MCF 10A (cell line): ENCODE results near the gene SLC35F4. TPM values are rescaled to one million over a fixed set of nuclear protein-coding genes. Genes with fewer than 3 reads are reported as not detected.

Experiments used
- BruUV-seq: library from RNA; stranded (reverse); fragments of 400-500 nt; replicated peaks from 2 replicates; lab custom pipeline; 2021; lab: Mats Ljungman, UMichigan
- CTCF ChIA-PET: fragments of 300-600 bp; sonication (Branson Sonifier 250); formaldehyde crosslinking; extraction: SDS; loops from one replicate; lab custom pipeline; 2021; ENCODE audit warnings: antibody characterized with exemption, inconsistent platforms; lab: Yijun Ruan, JAX
- POLR2A ChIA-PET: fragments of 300-600, 350-650 bp; sonication (Branson Sonifier 250); formaldehyde crosslinking; extraction: SDS; loops from one replicate; lab custom pipeline; 2020; ENCODE audit warnings: antibody characterized with exemption, inconsistent platforms; lab: Yijun Ruan, JAX
- DNase-seq: peaks from one replicate; pipeline ENCODE4 v3.0.0-alpha.2; 2018; ENCODE audit not compliant: unreplicated experiment
- H3K27ac Mint-ChIP-seq: one replicate; pipeline ENCODE4 v1.8.0; 2022; ENCODE audit warnings: mild to moderate bottlenecking, low read depth, mixed read lengths; ENCODE audit not compliant: unreplicated experiment
- H3K27me3 Mint-ChIP-seq: one replicate; pipeline ENCODE4 v1.8.0; 2022; ENCODE audit warnings: mixed read lengths; ENCODE audit not compliant: insufficient read depth, unreplicated experiment
- H3K36me3 Mint-ChIP-seq: one replicate; pipeline ENCODE4 v1.8.0; 2022; ENCODE audit warnings: mild to moderate bottlenecking, moderate library complexity, mixed read lengths; ENCODE audit not compliant: insufficient read depth, unreplicated experiment
- H3K4me1 Mint-ChIP-seq: one replicate; pipeline ENCODE4 v1.8.0; 2022; ENCODE audit warnings: mixed read lengths; ENCODE audit not compliant: insufficient read depth, unreplicated experiment
- H3K4me3 Mint-ChIP-seq: one replicate; pipeline ENCODE4 v1.8.0; 2022; ENCODE audit warnings: mild to moderate bottlenecking, moderate library complexity, mixed read lengths; ENCODE audit not compliant: unreplicated experiment
- H3K9me3 Mint-ChIP-seq: one replicate; pipeline ENCODE4 v1.8.0; 2022; ENCODE audit warnings: mixed read lengths; ENCODE audit not compliant: unreplicated experiment
- intact Hi-C: fragments of 100-400 bp; cut with micrococcal nuclease; formaldehyde crosslinking; loops from 2 replicates; pipeline ENCODE4 v1.14.1; 2022
- total RNA-seq: library from RNA; stranded (reverse); gene quantifications from 2 replicates; pipeline ENCODE4 v1.2.3, GENCODE V29; 2022
- TF ChIP-seq, protein P1 (sequence below): fragments of 200-600 bp; IDR thresholded peaks from one replicate; pipeline ENCODE4 v1.8.0; 2022; ENCODE audit warnings: antibody characterized with exemption, mild to moderate bottlenecking; ENCODE audit not compliant: unreplicated experiment

The SLC35F4 gene
- total RNA-seq, 1 experiment from 2014 or later = not detected

DNA sequence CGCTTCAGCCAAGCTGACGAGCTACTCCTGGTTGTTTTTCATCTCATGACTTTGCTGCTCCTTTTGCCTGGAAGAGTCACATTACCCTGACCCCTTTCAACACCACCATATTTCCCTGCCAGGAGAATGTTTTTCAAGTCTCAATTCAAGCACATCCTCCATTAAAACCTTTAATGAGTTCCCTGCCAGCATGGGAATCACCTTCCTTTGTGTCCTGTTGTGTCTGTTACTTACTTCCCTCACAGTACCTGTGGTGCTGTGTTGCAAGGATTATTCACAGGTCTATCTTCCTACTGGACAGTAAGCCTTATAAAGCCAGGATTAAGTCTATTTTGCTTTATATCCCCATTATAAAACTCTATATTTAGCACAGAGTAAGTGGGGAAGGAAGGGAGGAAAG lies 13.6 kb upstream of the SLC35F4 start:
- H3K27me3 Mint-ChIP-seq = peaks cover 17% of the 10 kb centered on the region
- H3K36me3 Mint-ChIP-seq = no peaks in the 10 kb centered on the region
- CTCF ChIA-PET = no interaction called here
- H3K4me1 Mint-ChIP-seq = peaks cover 9% of the 10 kb centered on the region
- no peak overlapping the region for H3K4me3 Mint-ChIP-seq
- POLR2A ChIA-PET = no interaction called here
- TF ChIP-seq, protein P1, sequence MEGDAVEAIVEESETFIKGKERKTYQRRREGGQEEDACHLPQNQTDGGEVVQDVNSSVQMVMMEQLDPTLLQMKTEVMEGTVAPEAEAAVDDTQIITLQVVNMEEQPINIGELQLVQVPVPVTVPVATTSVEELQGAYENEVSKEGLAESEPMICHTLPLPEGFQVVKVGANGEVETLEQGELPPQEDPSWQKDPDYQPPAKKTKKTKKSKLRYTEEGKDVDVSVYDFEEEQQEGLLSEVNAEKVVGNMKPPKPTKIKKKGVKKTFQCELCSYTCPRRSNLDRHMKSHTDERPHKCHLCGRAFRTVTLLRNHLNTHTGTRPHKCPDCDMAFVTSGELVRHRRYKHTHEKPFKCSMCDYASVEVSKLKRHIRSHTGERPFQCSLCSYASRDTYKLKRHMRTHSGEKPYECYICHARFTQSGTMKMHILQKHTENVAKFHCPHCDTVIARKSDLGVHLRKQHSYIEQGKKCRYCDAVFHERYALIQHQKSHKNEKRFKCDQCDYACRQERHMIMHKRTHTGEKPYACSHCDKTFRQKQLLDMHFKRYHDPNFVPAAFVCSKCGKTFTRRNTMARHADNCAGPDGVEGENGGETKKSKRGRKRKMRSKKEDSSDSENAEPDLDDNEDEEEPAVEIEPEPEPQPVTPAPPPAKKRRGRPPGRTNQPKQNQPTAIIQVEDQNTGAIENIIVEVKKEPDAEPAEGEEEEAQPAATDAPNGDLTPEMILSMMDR = no peak
- no peak for DNase-seq
- no TSS peak for BruUV-seq
- intact Hi-C loops = no loop called here
- H3K27ac Mint-ChIP-seq = no peak overlapping the region
- H3K9me3 Mint-ChIP-seq = peaks cover 10% of the 10 kb centered on the region

- no TSS peak for BruUV-seq
- TF ChIP-seq, protein P1 = no peak
- ChIA-PET CTCF (interaction anchor here (0.6 kb wide), 1 partner anchor 35 kb away, joined by 3 read pairs; no protein-coding TSS in a partner anchor), POLR2A (no interaction called here)
- Mint-ChIP-seq H3K27ac (no peak overlapping the region), H3K27me3 (peaks cover 17% of the 10 kb centered on the region), H3K36me3 (no peaks in the 10 kb centered on the region), H3K4me1 (peaks cover 9% of the 10 kb centered on the region), H3K9me3 (peaks cover 10% of the 10 kb centered on the region), H3K4me3 (no peak overlapping the region)
- DNase-seq = no peak
- intact Hi-C loops = no loop called here
Observed at GRCh38 chr14:57875985-57876384, 10.1 kb upstream of the SLC35F4 start.

GRCh38 chr14:57875296-57875695 lies 9.4 kb upstream of the SLC35F4 start:
- BruUV-seq = no TSS peak
- H3K4me3 Mint-ChIP-seq = no peak overlapping the region
- H3K4me1 Mint-ChIP-seq = peaks cover 9% of the 10 kb centered on the region
- intact Hi-C loops = no loop called here
- ChIA-PET CTCF (interaction anchor here (1.0 kb wide), 1 partner anchor 183 kb away, joined by 3 read pairs; no protein-coding TSS in a partner anchor), POLR2A (no interaction called here)
- peaks cover 13% of the 10 kb centered on the region for H3K27me3 Mint-ChIP-seq
- TF ChIP-seq, protein P1 = no peak
- no peaks in the 10 kb centered on the region for H3K36me3 Mint-ChIP-seq
- H3K9me3 Mint-ChIP-seq = peaks cover 10% of the 10 kb centered on the region
- no peak for DNase-seq
- no peak overlapping the region for H3K27ac Mint-ChIP-seq

- BruUV-seq = no TSS peak
- intact Hi-C loops = loop anchor here (1.0 to 5.0 kb wide), 6 partner anchors 37 to 385 kb away; no protein-coding TSS in a partner anchor
- CTCF ChIA-PET = interaction anchor here (0.6 to 4.9 kb wide), 28 partner anchors 12 to 1276 kb away, joined by 3 to 77 read pairs (median 4); no protein-coding TSS in a partner anchor
Observed at GRCh38 chr14:57871459-57872080, 5.7 kb upstream of the SLC35F4 start.

More at GRCh38 chr14:57871459-57872080, 5.7 kb upstream of the SLC35F4 start:
- Mint-ChIP-seq H3K27ac (no peak overlapping the region), H3K27me3 (no peaks in the 10 kb centered on the region), H3K9me3 (no peaks in the 10 kb centered on the region), H3K4me3 (no peak overlapping the region), H3K36me3 (no peaks in the 10 kb centered on the region), H3K4me1 (peaks cover 6% of the 10 kb centered on the region)
- DNase-seq = peak; percentile 71
- POLR2A ChIA-PET = interaction anchor here (0.7 to 1.6 kb wide), 4 partner anchors 15 to 384 kb away, joined by 3 to 4 read pairs (median 3); no protein-coding TSS in a partner anchor
- TF ChIP-seq, protein P1 = peak; percentile 84
